NCI-H2081 treated with DMSO at 0.1 percent for 48 hours (cell line): ENCODE data around the gene RAD54L.
"Not testable (repeated sequence)": the region's sequence is repeated elsewhere in the genome, so short reads cannot be mapped to it uniquely, and the experiment has no call there.

Experiments used
- DNase-seq: peaks from one replicate; lab custom pipeline; 2025; lab: John Stamatoyannopoulos, UW

The RAD54L gene

GRCh38 chr1:46247436-46248121 lies at the start of gene RAD54L:
RAD54L (plus strand) TSS chr1:46247763; CDS start chr1:46248406, 643 bp downstream.
- DNase-seq = peak; percentile 97

- no peak for DNase-seq
These were observed 49.4 kb upstream of the RAD54L start, which contains the start of gene POMGNT1 for GRCh38 chr1:46197964-46198811. POMGNT1 (minus strand) TSS chr1:46198434; CDS start chr1:46197821, 613 bp downstream.

- no peak for DNase-seq
These were observed 48.3 kb upstream of the RAD54L start for GRCh38 chr1:46199233-46199749.

DNA sequence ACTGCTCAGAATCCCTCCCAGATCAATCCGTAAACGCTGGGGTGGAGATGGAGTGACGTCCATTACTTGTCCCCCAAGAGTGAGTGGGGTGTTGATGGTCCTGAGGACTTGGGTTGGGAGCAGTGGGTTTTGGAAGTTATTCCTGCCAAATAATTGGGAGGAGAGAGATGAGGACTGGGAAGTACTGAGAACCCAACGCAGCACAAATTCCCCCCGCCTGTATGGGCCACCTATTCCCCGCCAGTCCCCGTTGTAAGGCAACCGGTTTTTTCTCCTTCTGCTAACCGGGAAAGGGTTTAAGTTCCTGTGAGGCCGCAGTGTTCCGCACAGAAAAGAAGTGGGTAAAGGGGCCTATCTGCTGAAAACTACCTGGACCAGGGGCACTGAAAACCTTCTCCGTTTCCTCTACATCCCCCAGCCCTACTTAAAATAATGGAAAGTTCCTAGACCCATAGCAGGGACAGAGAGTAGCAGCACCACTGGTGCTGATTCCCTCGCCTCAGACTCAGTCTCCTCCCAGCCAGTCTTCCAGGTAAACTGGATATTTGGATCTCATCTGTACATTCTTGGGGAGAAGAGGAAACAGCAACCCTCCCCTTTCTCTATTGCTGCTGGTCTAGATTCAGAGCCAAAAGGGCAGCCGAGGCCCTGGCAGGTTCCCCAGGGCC lies 43.7 kb upstream of the RAD54L start:
- DNase-seq = no peak

DNA sequence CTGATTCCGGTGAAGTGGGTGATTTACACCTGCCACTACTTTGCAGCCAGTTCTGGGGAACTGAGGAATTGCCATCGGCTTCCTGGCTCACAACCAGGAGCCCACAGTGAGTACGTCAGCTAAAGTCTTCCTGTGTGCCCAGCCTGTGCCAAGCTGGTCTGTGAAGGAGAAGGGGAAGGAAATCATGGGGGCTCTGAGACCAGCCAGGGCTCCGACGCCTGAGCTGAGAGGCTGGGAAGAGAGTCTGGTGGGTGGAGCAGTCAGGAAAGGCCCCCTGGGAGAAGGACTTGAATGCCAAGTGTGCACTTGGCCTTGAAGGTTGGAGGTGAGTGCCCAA lies 43.2 kb upstream of the RAD54L start:
- DNase-seq = no peak

GRCh38 chr1:46205141-46205540 lies 42.4 kb upstream of the RAD54L start:
- DNase-seq = no peak

GRCh38 chr1:46205791-46206190 lies 41.8 kb upstream of the RAD54L start:
- DNase-seq = no peak

GRCh38 chr1:46206399-46206798 lies 41.2 kb upstream of the RAD54L start:
- no peak for DNase-seq

- no peak for DNase-seq
These were observed 37.0 kb upstream of the RAD54L start for GRCh38 chr1:46210561-46210960.

- no peak for DNase-seq
These were observed 36.5 kb upstream of the RAD54L start for GRCh38 chr1:46211051-46211450.

DNA sequence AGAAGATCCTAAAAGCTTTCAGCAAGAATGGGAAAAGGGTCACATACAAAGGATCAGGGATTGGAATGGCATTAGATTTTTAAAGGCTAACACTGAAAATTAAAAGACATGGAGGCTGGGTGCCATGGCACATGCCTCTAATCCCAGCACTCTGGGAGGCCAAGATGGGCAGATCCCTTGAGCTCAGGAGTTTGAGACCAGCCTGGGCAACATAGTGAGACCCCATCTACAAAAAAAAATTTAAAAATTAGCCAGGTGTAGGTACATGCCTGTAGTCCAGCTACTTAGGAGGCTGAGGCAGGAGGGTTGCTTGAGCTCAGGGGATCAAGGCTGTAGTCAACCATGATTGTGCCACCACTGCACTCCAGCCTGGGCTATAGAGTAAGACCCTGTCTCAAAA lies 32.1 kb upstream of the RAD54L start:
- DNase-seq = no peak

- no peak for DNase-seq
These were observed 29.1 kb upstream of the RAD54L start for GRCh38 chr1:46218443-46218842.

DNA sequence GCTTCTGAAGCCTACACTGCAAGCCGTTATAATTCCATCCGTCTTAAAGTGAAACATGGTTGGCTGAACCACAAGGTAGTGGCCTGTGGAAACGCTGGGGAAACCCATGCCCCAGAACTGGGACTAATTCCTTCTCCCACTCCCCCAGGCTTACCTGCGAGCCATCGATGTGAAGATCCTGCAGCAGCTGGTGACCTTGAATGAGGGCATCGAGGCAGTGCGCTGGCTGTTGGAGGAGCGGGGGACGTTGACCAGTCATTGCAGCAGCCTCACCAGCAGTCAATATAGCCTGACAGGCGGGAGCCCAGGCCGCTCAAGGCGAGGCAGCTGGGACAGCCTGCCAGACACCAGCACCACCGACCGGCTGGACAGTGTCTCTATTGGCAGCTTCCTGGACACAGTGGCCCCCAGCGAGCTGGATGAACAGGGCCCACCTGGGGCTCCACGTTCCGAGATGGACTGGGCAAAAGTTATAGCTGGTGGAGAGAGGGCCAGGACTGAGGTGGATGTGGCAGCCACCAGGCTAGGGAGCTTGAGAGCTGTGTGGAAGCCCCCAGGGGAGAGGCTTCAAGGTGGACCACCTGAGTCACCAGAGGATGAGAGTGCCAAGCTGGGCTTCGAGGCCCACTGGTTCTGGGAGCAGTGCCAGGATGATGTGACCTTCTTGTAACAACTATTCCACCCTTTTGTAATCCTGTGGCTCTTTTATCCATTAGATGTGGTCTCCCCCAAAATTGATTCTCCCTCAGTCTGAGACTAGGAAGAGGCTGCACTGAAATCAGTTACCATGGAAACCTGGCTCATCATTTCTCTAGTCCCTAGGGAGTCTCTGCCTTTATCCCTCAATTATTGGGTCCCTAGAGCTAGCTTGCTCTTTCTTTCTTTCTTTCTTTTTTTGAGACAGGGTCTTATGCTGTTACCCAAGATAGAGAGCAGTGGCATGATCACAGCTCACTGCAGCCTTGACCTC lies 27.7 kb upstream of the RAD54L start:
- no peak for DNase-seq

- DNase-seq = no peak
These were observed 26.8 kb upstream of the RAD54L start for GRCh38 chr1:46220808-46221207.

DNA sequence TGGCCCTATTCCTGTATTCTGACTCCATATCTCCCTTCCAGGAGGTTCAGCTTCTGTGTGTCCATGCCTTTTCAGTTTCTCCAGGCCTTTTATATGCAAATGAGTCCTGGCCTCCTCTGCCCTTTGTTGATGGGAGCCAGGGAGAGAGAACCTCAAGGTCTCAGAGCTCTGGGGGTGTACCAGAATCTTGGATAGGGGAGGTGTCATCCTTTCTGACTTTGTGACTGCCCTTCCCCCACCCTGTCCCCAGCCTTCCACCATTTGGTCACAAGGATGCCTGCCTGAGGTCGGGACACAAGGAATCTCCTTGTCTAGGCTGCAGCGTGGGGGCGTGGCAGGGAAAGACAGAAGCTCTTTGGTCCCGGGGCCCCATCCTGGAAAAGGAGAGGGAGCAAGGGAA lies 25.8 kb upstream of the RAD54L start:
- no peak for DNase-seq

GRCh38 chr1:46223055-46223454 lies 24.5 kb upstream of the RAD54L start:
- DNase-seq = not testable (repeated sequence)

GRCh38 chr1:46223472-46223943 lies 24.1 kb upstream of the RAD54L start:
- DNase-seq = peak; percentile 30

- DNase-seq = no peak
These were observed 22.6 kb upstream of the RAD54L start for GRCh38 chr1:46224966-46225365.

- DNase-seq = not testable (repeated sequence)
These were observed 16.3 kb upstream of the RAD54L start for GRCh38 chr1:46231231-46231630.

GRCh38 chr1:46236882-46237281 lies 10.7 kb upstream of the RAD54L start:
- DNase-seq = no peak

DNA sequence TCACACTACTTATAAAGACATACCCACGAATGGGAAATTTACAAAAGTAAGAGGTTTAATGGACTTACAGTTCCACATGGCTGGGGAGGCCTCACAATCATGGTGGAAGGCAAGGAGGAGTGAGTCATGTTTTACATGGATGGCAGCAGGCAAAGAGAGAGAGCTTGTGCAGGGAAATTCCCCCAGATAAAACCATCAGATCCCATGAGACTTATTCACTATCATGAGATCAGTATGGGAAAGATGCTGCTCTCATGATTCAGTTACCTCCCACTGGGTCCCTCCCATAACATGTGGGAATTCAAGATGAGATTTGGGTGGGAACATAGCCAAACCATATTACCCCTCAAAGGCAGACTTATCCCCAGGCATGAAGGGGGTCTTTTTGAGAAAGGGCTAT lies 8.7 kb upstream of the RAD54L start:
- not testable (repeated sequence) for DNase-seq
